Activated CD4-positive, CD25-positive, alpha-beta regulatory T cell treated with anti-CD3 and anti-CD28 coated beads, Interleukin-2, amount 50 U/mL, for 16 hours (primary cell): Measurements from ENCODE around the gene UGP2.
"Not testable (repeated sequence)": the region's sequence is repeated elsewhere in the genome, so short reads cannot be mapped to it uniquely, and the experiment has no call there.

ENCODE experiments used
- DNase-seq: peaks from one replicate; pipeline ENCODE4 v3.0.0-alpha.2; 2020; ENCODE audit warnings: low read depth, low spot score

UGP2 gene

DNA sequence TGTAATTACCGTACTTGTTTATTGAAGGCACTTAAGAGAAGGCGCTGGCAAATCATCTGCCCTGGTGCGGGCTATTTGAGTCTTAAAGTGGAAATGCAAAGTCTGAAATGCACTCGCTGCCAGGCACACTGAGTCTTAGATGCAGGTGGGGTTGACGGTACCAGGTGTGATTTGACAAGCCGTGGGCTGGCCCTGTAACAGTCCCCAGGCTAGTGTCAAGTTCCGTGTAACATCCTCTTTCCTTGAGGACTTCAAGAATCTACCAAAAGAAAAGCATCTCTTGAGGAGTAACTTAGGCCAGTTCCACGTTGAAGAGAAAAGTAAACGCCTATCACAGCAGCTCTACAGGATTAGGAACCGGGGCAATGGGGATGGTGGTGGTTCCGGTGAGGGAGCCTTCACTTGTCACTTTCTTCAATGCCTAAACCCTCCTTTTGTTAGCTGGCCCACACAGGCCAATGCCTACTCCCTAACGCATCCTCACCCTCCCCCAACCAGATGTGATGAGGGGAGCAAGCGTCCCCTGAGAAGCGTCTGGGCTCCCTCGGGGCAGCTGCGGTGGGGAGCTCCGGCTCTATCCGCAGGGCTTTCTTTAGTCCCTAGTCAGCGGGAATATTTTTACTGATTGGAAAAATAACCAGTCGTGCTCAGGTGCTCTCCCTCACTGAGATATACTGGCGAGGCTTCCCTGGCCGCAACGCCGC lies 1.5 kb upstream of the UGP2 start:
- DNase-seq, result no peak

DNA sequence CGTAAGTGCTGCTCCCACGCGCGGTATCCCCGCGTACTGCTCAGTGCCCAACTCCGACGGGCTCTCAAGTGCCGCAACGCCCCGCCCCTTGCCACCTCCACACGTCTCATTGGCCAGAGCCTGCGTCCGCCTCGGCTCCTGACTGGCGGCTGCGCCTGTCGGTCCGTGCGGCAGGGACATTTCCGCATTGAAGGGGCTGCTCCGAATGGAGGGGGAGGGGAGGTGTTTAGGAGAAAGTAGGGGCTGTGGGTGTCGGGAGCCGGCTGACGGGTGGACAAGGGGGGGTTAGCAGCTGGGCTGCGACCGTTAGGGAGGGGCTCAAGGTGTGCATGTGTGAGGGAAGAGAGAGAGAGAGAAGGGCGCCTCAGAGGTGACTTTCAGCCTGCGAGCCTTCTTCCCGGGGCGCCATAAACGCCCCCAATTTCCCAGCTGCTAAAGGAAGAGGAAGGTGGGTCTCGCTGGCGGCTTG lies 877 bp upstream of the UGP2 start:
- peak; percentile 95 for DNase-seq

DNA sequence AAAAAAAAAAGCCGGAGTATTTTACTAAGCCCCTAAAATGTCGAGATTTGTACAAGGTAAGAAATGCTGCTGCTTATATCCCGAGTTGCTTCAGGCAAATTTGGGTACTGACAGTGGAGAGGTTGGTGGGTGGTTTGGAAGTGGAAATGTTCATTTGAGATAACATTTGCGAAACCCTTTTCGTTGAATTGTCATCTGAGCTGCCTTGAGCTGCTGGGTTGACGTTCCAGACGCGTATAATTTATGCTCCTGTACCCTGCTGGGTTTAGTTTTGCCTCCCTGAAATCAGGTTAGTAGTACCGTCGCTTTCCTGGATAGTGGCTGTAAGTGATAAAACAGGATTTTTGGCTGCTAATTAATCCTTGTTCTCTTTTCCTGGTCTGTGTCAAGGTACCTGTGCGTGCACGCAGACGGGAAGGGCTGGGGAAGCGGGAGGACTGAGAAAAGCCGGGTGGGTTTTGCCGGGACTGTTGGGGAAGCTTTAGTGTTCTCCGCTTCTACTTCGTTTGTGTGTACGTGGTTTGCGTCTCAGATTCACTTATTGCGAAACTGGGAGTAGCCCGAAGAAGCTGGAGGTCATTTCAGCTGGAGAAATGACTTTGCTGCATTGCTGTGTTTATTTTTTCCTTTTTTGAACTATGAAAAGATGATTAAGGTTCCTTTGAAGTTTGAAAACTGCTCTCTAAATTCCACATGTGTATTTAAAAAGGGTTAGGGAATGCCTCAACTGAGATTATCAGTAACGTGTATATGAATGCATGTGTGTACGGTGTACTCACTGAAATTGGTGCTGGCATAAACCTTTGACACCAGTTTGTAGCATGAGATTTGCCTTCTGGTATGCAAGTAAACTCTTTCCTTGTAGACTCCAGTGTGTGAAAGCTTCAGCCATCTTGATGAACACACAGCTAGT lies 709 bp downstream of the UGP2 start:
- no peak for DNase-seq

DNA sequence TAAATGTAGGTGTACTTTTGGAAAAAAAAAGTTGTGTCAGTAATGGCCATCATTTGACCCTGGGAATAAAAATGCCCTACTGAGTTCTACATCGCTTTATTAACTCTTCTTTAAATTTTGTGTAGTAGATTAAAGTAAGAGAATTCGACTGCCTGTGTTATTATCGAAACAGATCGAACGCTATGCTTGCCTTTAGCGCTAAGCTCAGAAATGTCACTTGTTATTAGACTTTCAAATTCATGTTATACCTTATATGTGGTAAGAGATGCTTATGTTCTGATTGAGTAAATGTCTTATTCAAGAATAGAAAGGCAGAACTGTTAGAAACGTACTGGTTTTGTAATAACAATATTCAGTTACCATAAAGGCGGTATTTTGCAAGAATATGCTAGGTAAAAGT lies 1.4 kb downstream of the UGP2 start:
- DNase-seq, result no peak

DNA sequence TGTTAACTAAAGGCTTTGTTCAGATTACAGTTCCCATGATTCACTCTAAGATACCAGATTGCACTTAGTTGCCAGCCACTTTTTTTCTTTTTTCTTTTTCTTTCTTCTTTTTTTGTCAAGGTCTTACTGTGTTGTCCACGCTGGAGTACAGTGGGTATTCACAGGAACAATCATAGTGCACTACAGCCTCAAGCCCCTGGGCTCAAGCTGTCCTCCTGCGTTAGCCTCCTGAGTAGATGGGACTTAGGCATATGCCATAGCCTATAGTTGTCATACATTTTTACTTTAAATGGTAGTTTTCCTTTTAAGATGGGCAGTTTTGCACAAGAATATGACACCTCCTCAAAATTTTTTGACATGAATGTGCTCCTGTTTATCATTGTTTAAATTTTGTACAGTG lies 2.1 kb downstream of the UGP2 start:
- no peak for DNase-seq

DNA sequence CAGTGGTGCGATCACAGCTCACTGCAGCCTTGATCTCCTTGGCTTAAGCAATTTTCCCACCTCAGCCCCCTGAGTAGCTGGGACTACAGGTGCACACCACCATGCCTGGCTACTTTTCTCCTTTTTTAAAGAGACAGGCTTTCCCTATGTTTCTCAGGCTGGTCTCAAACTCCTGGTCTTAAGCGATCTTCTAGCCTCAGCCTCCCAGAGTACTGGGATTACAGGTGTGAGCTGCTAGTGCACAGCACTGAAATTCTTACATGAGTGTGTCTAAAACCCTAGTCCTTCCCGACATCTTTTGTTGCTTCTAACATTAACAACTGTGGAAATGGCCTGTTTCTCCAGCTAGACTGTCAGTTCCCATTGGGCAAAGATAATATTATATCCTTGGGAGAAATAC lies 2.9 kb downstream of the UGP2 start:
- DNase-seq, result no peak

DNA sequence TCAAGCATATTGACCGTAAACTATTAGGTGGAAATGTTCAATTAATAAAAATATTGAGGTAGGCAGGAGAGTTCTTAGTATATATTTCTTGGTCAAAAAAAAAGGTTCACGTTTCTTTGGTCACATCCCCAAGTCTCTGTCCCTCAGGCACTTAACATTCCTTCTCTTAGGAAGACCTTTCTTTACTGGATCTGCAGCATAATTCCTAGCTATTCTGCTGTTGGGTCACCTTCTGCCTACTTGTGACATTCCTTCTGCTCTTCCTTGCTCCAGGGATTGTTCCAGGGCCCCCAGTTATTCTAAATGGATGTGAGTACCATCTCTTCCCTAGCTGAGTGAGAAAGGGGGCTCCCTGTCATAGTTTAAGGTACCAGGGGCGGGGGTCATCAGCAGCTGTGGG lies 4.2 kb downstream of the UGP2 start:
- DNase-seq, result no peak

DNA sequence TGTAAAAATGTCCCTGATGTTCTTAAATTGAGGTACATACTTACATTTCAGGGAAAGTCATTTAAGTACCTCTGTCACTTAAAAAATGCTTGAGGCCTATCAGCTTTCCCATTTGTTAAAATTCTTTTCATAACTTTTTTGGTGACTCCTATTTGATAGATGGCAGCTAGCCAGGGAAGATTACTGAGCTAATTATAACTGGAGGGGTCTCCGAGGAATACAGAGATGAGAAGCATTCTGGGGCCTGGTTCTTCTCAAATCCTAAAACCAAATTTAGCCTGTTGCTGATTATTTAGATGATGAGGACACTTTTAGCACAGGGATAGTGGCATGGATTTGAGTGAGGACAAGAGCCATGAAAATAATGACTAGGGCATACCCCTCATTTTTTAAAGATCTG lies 4.8 kb downstream of the UGP2 start:
- no peak for DNase-seq

DNA sequence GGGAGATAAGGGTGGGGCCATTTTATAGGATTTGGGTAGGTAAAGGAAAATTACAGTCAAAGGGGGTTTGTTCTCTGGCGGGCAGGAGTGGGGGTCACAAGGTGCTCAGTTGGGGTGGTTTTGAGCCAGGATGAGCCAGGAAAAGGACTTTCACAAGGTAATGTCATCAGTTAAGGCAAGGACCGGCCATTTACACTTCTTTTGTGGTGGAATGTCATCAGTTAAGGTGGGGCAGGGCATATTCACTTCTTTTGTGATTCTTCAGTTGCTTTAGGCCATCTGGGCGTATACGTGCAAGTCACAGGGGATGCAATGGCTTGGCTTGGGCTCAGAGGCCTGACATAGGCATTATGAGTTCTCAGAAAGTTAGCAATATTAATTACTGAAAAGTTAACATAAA lies 5.9 kb downstream of the UGP2 start:
- not testable (repeated sequence) for DNase-seq

DNA sequence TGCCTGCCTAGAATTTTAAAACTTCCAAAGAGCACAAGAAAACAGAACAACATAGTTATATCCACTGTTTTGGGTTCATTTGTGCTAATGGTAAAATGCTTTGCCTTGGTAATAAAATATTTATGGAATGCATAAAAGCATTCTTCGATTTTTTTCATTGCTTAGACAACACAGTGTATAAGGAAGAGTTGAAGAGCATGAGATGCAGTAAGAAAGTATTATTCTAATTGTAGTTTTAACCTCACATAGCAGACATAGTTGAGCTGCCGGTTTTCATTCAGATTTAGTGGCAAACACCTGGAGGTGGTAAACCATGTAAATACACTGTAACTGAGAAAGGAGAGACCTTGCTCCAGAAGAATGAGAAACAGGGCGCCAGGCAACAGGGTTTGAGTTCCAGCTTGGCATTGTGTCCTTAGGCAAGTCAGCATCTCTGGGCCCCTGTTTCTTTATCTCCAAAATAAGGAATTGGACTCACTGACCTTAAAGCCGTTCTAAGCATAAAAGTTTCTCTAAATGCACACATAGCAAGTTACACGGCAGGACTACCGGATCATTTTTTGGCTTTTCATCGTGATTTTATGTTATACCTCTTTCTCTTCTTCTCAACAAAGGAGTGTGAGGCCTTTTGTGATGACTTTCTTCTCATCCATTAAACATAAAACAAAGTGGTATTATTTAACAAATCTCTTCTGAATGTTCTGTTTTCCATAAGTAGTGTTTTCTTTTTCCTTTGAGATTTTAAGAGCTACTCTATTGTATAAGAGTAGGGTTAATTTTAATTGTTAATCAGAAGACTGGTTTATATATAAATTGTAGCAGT lies 7.9 kb downstream of the UGP2 start:
- DNase-seq, result no peak

DNA sequence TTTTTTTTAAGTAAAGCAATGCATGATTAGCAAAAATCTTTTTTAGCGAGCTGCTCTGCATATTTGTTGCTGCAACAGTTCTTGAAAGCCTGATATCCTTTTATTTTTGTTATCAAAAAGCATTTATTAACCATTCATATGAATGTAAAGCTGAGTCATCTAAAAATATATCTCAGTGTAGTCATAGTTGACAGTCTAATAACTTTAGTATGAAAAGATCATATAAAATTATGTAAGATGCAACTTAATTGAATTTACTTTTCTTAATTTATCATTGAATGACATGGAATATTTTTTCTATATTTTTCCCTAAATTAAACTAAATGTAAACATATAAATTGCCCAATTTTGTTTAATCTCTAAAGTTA lies 8.5 kb downstream of the UGP2 start:
- no peak for DNase-seq

DNA sequence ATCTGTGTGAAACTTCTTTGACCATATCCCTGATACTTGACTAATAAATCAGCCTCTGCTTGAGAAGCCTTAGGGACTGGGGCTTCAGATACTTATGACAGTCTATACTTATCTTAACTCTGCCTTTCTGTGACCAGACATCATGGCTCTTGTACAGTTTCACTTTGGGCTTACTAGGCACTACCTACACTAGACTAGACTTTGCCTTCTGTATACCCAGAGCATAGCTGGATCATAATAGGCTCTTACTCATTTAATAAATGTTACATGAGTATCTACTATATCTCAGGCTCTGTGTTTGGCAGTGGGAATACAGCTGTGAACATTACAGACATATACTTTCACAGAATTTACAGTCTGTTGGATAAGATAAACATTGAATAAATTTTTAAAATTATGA lies 9.0 kb downstream of the UGP2 start:
- no peak for DNase-seq

DNA sequence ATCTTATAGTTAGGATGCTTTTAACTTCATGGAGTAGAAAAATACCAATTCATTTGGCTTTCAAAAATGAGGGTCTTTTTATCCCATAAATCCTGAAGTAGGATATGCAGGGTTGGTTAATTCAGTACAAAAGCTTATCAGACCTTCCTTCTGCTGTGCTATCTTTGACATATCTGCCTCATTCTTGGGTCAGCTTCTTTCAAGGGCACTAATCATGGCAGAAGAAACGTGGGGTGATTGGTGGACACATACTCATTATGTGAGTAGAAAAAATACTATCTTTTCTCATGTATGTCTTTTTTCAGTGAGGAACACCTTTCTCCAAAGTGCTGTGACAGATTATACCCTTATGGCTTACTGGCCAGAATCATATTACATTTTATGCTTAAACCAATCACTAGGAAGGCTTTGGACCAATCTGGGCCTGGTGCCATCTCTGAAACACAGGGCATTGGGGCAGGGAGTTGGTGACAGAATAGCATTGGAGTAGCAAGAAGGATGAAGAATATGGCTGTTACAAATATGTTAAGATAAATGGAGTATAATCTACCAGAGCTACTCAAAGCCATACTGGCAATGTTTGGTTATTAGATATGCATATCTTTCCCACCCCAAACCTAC lies 10.1 kb downstream of the UGP2 start:
- no peak for DNase-seq

DNA sequence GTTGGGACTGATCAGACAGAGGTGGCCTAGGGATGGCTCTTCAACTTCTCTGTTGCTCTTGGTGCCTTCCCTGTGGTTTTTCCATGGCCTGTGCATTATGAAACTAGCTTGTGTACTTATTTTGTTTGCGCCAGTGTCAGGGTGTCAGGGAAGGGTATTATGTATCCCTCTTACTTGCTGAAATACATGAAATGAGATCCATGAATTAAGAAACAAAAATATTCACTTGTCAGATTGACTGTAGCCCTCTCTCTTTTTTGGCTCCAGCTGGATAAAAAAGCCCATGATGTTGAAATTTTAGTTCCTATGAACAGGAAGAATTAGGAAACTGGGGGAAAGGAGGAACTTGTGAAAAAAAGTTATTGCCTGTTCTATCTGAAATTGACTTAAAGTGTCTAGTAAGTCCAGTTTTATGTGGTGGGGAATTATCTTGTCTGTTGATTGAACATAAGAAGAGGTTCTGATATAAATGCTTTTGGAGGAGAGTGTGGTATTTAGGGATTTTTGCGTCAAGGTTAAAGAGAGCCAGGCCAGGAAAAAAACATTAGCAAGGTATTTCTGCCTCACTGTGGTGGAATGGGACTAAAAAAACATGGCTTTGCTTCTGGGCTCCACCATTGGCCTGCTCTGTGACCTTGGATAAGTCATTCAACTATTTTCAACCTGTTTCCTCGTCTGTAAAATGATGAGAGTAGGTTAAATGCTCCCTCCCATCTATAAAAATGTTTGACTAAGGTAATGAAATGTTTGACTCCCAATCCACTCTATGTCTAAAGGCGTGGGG lies 12.0 kb downstream of the UGP2 start:
- DNase-seq, result no peak

DNA sequence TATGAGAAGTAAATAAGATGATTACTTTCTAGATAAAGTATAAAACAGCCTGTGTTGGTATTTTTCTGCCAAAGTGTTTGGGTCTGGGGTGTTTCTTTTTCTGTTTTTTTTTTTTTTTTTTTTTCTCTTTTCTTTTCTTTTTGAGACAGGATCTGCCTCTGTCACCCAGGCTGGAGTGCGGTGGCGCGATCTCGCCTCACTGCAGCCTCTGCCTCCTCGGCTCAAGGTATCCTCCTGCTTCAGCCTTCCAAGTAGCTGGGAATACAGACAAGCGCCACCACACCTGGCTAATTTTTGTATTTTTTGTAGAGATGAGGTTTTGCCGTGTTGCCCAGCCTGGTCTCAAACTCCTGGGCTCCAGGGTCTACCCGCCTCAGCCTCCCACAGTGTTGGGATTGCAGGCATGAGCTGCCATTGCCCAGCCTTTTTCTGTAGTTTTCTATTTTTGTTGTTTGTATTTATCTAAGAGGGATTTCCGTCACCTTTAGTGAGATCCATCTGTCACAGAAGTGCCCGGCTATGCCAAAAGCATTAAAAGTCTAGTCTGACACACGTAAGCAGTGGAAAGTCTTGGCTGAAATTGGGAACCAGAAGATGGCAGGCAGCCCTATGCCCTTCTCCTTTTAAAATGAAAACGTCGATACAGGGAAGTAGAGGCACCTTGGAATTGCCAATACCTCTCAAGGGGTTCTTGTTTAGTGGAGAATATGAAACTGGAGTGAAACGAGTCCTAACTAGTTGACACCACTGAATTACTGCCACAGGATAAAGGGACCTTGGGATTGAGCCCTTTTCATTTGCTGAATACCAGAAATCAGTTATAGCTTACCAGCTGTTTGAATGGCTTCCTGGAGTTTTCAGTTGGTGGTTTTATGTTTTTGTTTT lies 14.0 kb downstream of the UGP2 start:
- DNase-seq, result no peak

DNA sequence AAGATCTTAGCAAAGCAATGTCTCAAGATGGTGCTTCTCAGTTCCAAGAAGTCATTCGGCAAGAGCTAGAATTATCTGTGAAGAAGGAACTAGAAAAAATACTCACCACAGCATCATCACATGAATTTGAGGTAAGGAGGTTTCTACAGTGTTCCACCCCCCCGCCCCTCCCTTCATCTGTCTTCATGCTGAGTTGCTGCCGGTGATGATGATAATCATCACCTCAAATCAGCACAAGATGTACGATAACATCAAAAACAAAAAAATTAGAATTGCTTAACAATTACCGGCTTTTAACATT lies 14.6 kb downstream of the UGP2 start:
- peak; percentile 37 for DNase-seq

DNA sequence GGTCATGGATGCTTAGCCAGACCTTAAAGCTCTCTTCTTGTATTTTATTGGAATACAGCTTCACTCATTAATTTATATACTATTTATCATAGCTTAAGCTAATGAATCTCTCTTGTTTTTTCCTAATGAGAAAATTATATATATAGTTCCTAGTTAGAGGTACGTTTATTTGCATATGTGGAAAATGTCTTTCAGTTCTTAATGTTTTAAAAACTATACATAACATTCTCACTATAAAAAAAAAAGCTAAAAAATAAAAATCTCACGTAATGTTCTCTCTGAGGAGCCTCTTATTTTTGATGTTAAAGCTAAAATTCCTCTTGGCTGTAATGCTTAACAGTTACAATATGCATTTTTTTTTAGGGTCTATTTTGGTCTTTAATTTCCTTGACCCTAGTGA lies 16.6 kb downstream of the UGP2 start:
- DNase-seq, result no peak

DNA sequence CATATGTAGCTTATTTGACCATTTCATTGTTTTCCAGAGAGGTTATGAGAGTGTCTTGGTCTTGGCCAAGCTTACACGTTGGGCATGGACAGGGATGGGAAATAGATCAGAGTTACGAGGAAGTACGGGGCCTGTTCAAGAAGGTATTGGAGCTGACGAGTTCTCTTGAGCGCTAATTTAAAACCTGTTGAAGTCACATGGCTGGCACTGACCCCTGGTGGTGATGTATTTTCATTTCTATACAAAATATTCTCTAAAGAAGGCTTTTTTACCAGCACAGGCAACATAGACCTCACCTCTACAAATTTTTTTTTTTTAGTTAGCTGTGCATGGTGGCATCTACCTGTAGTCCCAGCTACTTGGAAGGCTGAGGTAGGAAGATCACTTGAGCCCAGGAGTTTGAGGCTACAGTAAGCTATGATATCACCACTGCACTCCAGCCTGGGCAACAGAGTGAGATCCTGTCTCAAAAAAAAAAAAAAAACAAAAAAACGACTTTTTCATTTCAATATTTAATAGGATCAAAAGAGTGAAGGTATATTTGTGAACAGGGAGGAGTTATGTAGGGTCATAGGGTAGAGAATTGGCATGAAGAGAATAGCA lies 19.6 kb downstream of the UGP2 start:
- DNase-seq, result peak; percentile 35

DNA sequence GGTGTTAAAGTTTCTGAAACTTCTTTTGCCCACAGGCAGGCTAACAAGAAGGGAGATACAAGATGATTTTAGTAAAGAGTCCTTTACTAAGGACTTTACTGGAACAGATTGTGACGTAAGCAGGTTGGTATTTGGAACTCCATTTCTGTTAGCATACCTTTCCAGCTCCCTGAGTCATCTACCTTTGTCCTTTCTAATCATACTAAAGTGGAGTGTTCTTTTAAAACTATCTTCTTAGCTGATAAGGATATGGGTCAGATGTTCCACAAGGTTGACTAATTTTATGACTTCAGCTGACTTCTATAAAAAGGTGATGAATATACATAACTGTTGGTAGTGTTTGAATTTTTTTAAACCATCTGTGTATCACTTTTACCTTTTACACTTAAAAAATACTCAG lies 21.1 kb downstream of the UGP2 start:
- no peak for DNase-seq

DNA sequence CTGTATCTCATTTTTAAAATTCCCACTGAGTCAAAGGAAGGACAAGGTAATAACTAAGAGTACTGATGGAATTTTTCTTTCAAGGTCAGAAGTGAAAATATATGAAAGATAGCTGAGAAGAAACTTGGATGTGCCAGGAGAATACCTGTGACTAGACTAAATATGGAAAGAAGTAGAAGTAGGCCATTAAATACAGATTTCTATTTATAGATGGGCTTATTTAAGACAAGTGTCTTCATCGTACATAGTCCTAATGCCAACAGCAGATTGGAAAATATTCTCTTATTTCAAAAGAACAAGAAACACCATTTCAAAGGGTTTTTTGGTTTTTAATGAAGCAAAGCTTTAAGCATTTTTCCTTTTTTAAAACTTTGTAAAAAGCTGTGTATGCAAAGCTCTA lies 22.0 kb downstream of the UGP2 start:
- no peak for DNase-seq
